Neutrophil (primary cell): ENCODE measurements around the gene PLAU.
"Not testable (repeated sequence)": the region's sequence is repeated elsewhere in the genome, so short reads cannot be mapped to it uniquely, and the experiment has no call there.

ENCODE experiments used
- H3K27ac ChIP-seq: fragments of 200-600 bp; sonication (generic); 2 replicates; pipeline ENCODE4 v1.5.1; 2016; ENCODE audit warnings: mild to moderate bottlenecking, moderate library complexity
- H3K27me3 ChIP-seq: fragments of 200-600 bp; sonication (generic); 2 replicates; pipeline ENCODE4 v1.6.0; 2016; ENCODE audit warnings: mild to moderate bottlenecking
- H3K36me3 ChIP-seq: fragments of 200-600 bp; sonication (generic); 2 replicates; pipeline ENCODE4 v1.5.1; 2017
- H3K4me1 ChIP-seq, 2 experiments: fragments of 200-600 bp in 1 of 2; sonication (generic) in 1 of 2; 1 replicate in 1 of 2; 2 replicates in 1 of 2; pipeline versions ENCODE4 v1.5.1 to v1.6.1; 2013 to 2016; ENCODE audit warnings: low read depth in 1 of 2, low read length in 1 of 2, mild to moderate bottlenecking in 1 of 2, moderate library complexity in 1 of 2; ENCODE audit not compliant: control insufficient read depth in 1 of 2, insufficient read depth in 1 of 2
- H3K4me3 ChIP-seq, 2 experiments: fragments of 200-600 bp in 1 of 2; sonication (generic) in 1 of 2; 1 replicate in 1 of 2; 2 replicates in 1 of 2; pipeline ENCODE4 v1.5.1; 2013 to 2016; ENCODE audit warnings: low read depth in 1 of 2, low read length in 1 of 2, mild to moderate bottlenecking in 1 of 2, moderate library complexity in 1 of 2
- H3K9me3 ChIP-seq: fragments of 200-600 bp; sonication (generic); 2 replicates; pipeline ENCODE4 v1.5.1; 2016
- TF ChIP-seq, protein P1 (sequence below): fragments of 200-600 bp; sonication (generic); IDR thresholded peaks from 2 replicates; pipeline ENCODE4 v1.5.1; 2016; ENCODE audit warnings: antibody characterized with exemption

Gene PLAU

GRCh38 chr10:73890261-73890660, 20.7 kb upstream of the PLAU start:
- H3K36me3 ChIP-seq, result no peaks in the 10 kb centered on the region
- H3K27me3 ChIP-seq, result no peaks in the 10 kb centered on the region
- H3K4me1 ChIP-seq, result peaks cover 4 to 15% of the 10 kb centered on the region in 2 experiments
- no peaks in the 10 kb centered on the region for H3K9me3 ChIP-seq
- no peak overlapping the region for H3K4me3 ChIP-seq
- TF ChIP-seq, protein P1, sequence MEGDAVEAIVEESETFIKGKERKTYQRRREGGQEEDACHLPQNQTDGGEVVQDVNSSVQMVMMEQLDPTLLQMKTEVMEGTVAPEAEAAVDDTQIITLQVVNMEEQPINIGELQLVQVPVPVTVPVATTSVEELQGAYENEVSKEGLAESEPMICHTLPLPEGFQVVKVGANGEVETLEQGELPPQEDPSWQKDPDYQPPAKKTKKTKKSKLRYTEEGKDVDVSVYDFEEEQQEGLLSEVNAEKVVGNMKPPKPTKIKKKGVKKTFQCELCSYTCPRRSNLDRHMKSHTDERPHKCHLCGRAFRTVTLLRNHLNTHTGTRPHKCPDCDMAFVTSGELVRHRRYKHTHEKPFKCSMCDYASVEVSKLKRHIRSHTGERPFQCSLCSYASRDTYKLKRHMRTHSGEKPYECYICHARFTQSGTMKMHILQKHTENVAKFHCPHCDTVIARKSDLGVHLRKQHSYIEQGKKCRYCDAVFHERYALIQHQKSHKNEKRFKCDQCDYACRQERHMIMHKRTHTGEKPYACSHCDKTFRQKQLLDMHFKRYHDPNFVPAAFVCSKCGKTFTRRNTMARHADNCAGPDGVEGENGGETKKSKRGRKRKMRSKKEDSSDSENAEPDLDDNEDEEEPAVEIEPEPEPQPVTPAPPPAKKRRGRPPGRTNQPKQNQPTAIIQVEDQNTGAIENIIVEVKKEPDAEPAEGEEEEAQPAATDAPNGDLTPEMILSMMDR, result no peak
- no peak overlapping the region for H3K27ac ChIP-seq

DNA sequence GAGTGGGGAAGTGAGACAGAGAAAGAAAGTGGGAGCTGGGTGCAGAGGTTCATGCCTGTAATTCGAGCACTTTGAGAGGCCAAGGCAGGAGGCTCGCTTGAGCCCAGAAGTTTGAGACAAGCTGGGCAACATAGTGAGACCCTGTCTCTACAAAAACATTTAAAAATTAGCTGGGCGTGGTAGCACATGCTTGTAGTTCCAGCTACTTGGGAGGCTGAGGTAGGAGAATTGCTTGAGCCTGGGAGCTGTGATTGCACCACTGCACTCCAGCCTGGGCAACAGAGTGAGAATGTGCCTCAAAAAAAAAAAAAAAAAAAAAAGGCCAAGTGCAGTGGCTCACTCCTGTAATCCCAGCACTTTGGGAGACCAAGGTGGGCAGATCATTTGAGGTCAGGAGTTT, 20.1 kb upstream of the PLAU start:
- H3K4me1 ChIP-seq, result peaks cover 4 to 15% of the 10 kb centered on the region in 2 experiments
- not testable (repeated sequence) for H3K36me3 ChIP-seq, H3K9me3 ChIP-seq, H3K4me3 ChIP-seq, H3K27ac ChIP-seq, H3K27me3 ChIP-seq

DNA sequence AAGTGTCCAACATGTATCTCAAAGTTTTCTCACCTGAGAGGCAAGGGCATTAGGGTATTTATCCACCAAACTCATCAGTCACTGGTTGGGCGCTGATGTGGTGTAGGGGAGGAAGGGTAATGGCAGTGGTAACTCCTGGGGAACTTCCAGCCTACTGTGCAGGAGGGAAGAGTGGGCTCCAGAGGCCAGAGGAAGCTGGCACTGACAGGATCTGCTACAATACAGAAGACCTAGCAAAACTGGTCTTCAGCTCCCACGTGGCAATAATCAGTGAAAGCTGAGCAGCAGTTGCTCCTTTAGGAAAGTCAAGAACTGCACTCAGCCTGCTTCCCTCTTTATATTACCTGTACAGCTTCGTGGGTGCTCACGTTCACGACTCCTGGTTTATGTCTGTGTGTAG, 19.4 kb upstream of the PLAU start:
- Histone ChIP-seq H3K9me3 (no peaks in the 10 kb centered on the region), H3K36me3 (no peaks in the 10 kb centered on the region), H3K27ac (no peak overlapping the region), H3K4me3 (no peak overlapping the region), H3K4me1 (peaks cover 4 to 8% of the 10 kb centered on the region in 2 experiments), H3K27me3 (no peaks in the 10 kb centered on the region)
- TF ChIP-seq, protein P1, result no peak

DNA sequence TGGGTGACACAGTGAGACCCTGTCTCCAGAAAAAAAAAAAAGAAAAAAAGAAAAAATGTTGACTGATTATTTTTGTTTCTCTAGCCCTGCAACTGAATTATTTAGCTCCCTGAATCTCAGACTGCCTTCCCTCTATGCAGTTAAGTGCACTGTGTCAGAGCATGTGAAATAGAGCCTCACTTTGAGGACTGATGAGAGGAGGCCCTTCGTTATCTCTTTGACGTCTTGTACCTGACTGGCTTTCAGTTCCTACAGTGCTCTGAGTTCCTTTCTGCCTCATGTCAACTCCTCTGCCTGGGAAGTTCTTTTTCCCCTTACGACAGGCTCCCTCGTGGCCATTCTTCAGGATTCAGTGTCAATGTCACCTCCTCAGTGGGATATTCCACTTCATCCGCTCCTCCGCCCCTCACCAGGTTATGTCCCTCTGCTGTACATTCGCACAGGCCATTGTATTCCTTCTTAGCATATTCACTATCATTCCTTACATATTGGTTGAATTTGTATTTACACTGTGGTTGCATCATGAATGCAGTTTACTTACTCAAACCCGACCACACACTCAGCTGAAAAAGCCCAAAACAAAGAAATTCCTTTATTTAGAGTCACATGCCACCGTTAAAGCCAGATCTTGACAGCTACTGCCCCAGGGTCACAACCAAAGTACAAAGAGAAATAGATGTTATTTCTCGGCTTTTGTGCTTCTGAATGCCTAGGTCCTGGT, 18.5 kb upstream of the PLAU start:
- Histone ChIP-seq H3K36me3 (no peaks in the 10 kb centered on the region), H3K9me3 (no peaks in the 10 kb centered on the region), H3K4me1 (peaks cover 4 to 6% of the 10 kb centered on the region in 2 experiments), H3K27me3 (no peaks in the 10 kb centered on the region), H3K27ac (no peak overlapping the region), H3K4me3 (no peak overlapping the region)
- TF ChIP-seq, protein P1, result no peak

DNA sequence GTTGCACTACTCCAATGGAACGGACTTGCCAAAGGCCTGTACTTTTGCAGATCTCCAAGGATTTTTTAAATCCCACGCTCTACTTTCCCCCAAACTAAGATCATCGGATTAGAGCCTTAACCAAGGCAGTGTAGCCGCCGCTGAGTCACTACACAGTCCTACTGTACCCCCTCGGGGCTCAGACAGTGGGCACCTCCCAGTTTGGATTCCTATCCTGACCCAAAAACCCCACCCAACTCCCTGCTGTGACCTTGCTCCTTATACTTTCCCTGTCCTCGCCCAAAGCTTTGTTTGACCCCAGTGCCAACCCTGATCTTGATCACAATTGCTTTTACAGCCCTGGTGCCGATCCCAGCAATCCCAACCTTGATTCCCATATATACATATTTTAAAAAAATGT, 17.5 kb upstream of the PLAU start:
- Histone ChIP-seq H3K27ac (no peak overlapping the region), H3K27me3 (no peaks in the 10 kb centered on the region), H3K9me3 (no peaks in the 10 kb centered on the region), H3K4me1 (peaks cover 4 to 6% of the 10 kb centered on the region in 2 experiments), H3K36me3 (no peaks in the 10 kb centered on the region), H3K4me3 (no peak overlapping the region)
- TF ChIP-seq, protein P1, result no peak

GRCh38 chr10:73894245-73894971, 16.5 kb upstream of the PLAU start:
- H3K4me1 ChIP-seq, result peaks cover 1 to 3% of the 10 kb centered on the region in 2 experiments
- no peak overlapping the region for H3K27ac ChIP-seq
- TF ChIP-seq, protein P1, result no peak
- H3K9me3 ChIP-seq, result no peaks in the 10 kb centered on the region
- H3K4me3 ChIP-seq, result no peak overlapping the region
- no peaks in the 10 kb centered on the region for H3K27me3 ChIP-seq
- H3K36me3 ChIP-seq, result no peaks in the 10 kb centered on the region

DNA sequence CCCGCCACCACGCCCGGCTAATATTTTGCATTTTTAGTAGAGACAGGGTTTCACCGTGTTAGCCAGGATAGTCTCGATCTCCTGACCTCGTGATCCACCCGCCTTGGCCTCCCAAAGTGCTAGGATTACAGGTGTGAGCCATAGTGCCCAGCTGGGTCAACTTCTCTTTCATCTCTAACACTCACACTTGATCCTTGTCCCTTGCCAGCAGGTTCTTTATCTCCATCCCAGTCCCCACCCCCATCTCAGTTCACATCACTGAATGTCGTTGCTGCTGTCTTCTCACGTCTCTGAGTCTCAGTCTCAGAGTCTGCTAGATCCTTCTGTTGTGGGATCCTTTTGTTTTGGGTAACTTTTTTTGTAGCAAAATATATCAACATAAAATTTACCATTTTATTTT, 15.6 kb upstream of the PLAU start:
- H3K27ac ChIP-seq, H3K9me3 ChIP-seq, H3K36me3 ChIP-seq, H3K27me3 ChIP-seq, H3K4me3 ChIP-seq: not testable (repeated sequence)
- H3K4me1 ChIP-seq, result peaks cover 10 to 11% of the 10 kb centered on the region in 2 experiments
